ENCODE data around the gene TAF15. TPM values are rescaled to one million over a fixed set of nuclear protein-coding genes. Genes with fewer than 3 reads are reported as not detected.

TAF15 gene
- polyA plus RNA-seq, 1 donor (not counting 4 experiments of a cell fraction or from before 2014, with no cell fraction given): 101 TPM

DNA sequence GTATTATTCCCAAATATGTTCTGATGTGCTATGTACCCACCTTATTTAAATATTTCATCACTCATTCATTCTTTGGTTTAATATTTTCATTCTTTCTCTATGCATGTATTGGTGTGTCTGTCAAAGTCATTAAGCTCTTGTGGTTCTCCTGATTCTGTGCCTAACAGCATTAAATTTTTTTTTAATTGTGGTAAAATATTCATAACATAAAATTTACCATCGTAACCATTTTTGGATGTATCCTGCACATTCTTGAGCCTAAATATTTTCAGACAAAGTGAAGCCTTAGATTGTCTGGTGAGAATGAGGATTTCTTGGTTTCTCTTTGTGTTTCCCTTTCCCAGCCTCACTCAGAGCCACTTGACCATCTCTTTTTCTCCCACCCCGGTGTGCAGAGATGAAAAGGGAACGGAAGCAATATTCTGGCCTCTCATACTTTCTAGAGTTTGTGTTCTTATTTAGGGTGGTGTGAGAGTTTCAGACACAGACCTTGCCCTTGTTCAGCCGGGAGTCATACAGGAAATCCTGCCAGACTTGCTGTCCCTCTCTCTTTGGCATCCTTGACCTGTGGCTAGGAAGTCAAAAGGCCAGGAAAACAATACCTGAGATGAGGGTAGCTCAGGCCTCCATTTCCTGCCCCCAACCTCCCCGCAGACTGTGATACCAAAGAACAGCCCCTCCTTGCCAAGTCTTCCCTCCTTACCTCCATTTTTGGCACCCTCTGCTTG is 66.0 kb downstream of the TAF15 start:
- dilution Hi-C loops (cut with MboI; ENCODE audit: extremely low pct_ligation_motif_present, low sequenced_read_pairs): no loop called here
- Histone ChIP-seq H3K27ac (ENCODE audit: control insufficient read depth, insufficient read depth, low read length) (no peak overlapping the region), H3K9me3 (ENCODE audit: control insufficient read depth, low read depth, low read length) (no peaks in the 10 kb centered on the region), H3K4me1 (ENCODE audit: control insufficient read depth, extremely low read depth, insufficient read depth, low read length) (peaks cover 5% of the 10 kb centered on the region), H3K4me3 (ENCODE audit: control insufficient read depth in 2 of 3, extremely low read depth in 1 of 3, insufficient read depth in 2 of 3, low read depth in 1 of 3, low read length in 3 of 3) (no peak overlapping the region), H3K79me2 (ENCODE audit: control insufficient read depth, insufficient read depth, low read length) (no peaks in the 10 kb centered on the region), H4K20me1 (ENCODE audit: control insufficient read depth, extremely low read depth, insufficient read depth, low read length) (no peaks in the 10 kb centered on the region), H3K9ac (ENCODE audit: control insufficient read depth, extremely low read depth, insufficient read depth, low read length) (no peak overlapping the region), H3K9me1 (ENCODE audit: control insufficient read depth, extremely low read depth, insufficient read depth, low read length) (no peaks in the 10 kb centered on the region), H2AFZ (ENCODE audit: control insufficient read depth, low read length) (no peak overlapping the region), H3K36me3 (ENCODE audit: control insufficient read depth in 2 of 2, extremely low read depth in 1 of 2, insufficient read depth in 2 of 2, low read length in 2 of 2) (no peaks in the 10 kb centered on the region), H3K27me3 (ENCODE audit: control insufficient read depth, extremely low read depth, insufficient read depth, low read length) (no peaks in the 10 kb centered on the region), H3K4me2 (ENCODE audit: control insufficient read depth, extremely low read depth, insufficient read depth, low read depth, low read length) (no peak overlapping the region)
- TF ChIP-seq, protein P1, sequence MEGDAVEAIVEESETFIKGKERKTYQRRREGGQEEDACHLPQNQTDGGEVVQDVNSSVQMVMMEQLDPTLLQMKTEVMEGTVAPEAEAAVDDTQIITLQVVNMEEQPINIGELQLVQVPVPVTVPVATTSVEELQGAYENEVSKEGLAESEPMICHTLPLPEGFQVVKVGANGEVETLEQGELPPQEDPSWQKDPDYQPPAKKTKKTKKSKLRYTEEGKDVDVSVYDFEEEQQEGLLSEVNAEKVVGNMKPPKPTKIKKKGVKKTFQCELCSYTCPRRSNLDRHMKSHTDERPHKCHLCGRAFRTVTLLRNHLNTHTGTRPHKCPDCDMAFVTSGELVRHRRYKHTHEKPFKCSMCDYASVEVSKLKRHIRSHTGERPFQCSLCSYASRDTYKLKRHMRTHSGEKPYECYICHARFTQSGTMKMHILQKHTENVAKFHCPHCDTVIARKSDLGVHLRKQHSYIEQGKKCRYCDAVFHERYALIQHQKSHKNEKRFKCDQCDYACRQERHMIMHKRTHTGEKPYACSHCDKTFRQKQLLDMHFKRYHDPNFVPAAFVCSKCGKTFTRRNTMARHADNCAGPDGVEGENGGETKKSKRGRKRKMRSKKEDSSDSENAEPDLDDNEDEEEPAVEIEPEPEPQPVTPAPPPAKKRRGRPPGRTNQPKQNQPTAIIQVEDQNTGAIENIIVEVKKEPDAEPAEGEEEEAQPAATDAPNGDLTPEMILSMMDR (optimal IDR thresholded peaks at IDR 0.05 in 1 of 3, IDR thresholded peaks at IDR 0.05 in 1 of 3, conservative IDR thresholded peaks at IDR 0.05 in 1 of 3; ENCODE audit: extremely low read depth in 1 of 3, insufficient read depth in 2 of 3, low read length in 3 of 3): no peak
- no peak for TF ChIP-seq EZH2 (IDR thresholded peaks at IDR 0.05; ENCODE audit: low read length)
- FAIRE-seq (no peak), DNase-seq (ENCODE audit: low read depth, low spot score) (no peak)

GRCh38 chr17:35875800-35876139 is 66.5 kb downstream of the TAF15 start:
- DNase-seq (ENCODE audit: low read depth, low spot score) (no peak), FAIRE-seq (no peak)
- H3K9ac ChIP-seq (ENCODE audit: control insufficient read depth, extremely low read depth, insufficient read depth, low read length): no peak overlapping the region
- H3K4me2 ChIP-seq (ENCODE audit: control insufficient read depth, extremely low read depth, insufficient read depth, low read depth, low read length): no peak overlapping the region
- TF ChIP-seq EZH2 (IDR thresholded peaks at IDR 0.05; ENCODE audit: low read length): no peak
- TF ChIP-seq, protein P1 (optimal IDR thresholded peaks at IDR 0.05 in 1 of 3, IDR thresholded peaks at IDR 0.05 in 1 of 3, conservative IDR thresholded peaks at IDR 0.05 in 1 of 3; ENCODE audit: extremely low read depth in 1 of 3, insufficient read depth in 2 of 3, low read length in 3 of 3): no peak
- no peaks in the 10 kb centered on the region for H4K20me1 ChIP-seq (ENCODE audit: control insufficient read depth, extremely low read depth, insufficient read depth, low read length)
- H3K27me3 ChIP-seq (ENCODE audit: control insufficient read depth, extremely low read depth, insufficient read depth, low read length): no peaks in the 10 kb centered on the region
- H3K36me3 ChIP-seq (ENCODE audit: control insufficient read depth in 2 of 2, extremely low read depth in 1 of 2, insufficient read depth in 2 of 2, low read length in 2 of 2): no peaks in the 10 kb centered on the region
- H3K4me3 ChIP-seq (ENCODE audit: control insufficient read depth in 2 of 3, extremely low read depth in 1 of 3, insufficient read depth in 2 of 3, low read depth in 1 of 3, low read length in 3 of 3): no peak overlapping the region
- H2AFZ ChIP-seq (ENCODE audit: control insufficient read depth, low read length): no peak overlapping the region
- no peaks in the 10 kb centered on the region for H3K79me2 ChIP-seq (ENCODE audit: control insufficient read depth, insufficient read depth, low read length)
- H3K27ac ChIP-seq (ENCODE audit: control insufficient read depth, insufficient read depth, low read length): no peak overlapping the region
- no peaks in the 10 kb centered on the region for H3K9me1 ChIP-seq (ENCODE audit: control insufficient read depth, extremely low read depth, insufficient read depth, low read length)
- peaks cover 5% of the 10 kb centered on the region for H3K4me1 ChIP-seq (ENCODE audit: control insufficient read depth, extremely low read depth, insufficient read depth, low read length)
- H3K9me3 ChIP-seq (ENCODE audit: control insufficient read depth, low read depth, low read length): no peaks in the 10 kb centered on the region
- dilution Hi-C loops (cut with MboI; ENCODE audit: extremely low pct_ligation_motif_present, low sequenced_read_pairs): no loop called here

Data from keratinocyte (primary cell).